Stimulated activated CD8-positive, alpha-beta memory T cell treated with anti-CD3 and anti-CD28 coated beads, Interleukin-12 subunit alpha, Interleukin-12 subunit beta, amount 100 ng/mL, for 1 hour (primary cell): ENCODE measurements around the gene NTN5.
"Not testable (repeated sequence)": the region's sequence is repeated elsewhere in the genome, so short reads cannot be mapped to it uniquely, and the experiment has no call there.

Experiments
- DNase-seq: peaks from one replicate; pipeline ENCODE4 v3.0.0-alpha.2; 2020; ENCODE audit warnings: low read depth

NTN5 gene

DNA sequence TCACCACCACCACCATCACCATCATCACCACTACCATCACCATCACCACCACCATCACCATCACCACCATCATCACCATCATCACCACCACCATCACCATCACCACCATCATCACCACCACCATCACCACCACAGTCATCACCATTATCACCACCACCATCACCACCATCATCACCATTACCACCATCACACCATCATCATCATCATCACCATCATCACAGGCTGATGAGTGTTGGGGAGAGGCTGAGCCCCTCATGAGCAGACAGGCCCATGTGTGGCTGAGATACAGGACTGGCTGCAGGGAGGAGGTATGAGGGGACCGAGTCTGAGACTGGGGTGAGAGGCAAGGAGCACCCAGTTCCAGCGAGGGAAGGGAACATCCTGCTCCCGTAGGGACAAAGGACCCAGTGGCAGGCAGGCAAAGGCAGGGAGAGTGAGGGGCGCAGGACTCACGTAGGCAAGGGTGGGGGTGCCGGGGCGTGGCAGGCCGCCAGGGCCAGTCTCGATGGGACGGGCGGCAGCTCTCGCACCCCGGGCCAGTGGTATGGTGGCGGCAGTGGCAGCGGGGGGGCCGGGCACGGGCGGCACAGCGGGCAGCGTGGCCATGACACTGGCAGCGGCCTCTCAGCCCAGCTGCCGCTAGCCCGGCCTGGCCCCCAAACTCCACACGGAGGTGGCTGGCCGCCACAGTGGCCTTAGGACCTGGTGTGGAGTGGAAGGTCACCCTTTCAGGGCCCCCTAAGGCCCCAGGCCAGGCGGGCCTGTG is 2.7 kb downstream of the NTN5 start:
- no peak for DNase-seq

GRCh38 chr19:48668761-48669160 is 4.1 kb downstream of the NTN5 start:
- DNase-seq: no peak

DNA sequence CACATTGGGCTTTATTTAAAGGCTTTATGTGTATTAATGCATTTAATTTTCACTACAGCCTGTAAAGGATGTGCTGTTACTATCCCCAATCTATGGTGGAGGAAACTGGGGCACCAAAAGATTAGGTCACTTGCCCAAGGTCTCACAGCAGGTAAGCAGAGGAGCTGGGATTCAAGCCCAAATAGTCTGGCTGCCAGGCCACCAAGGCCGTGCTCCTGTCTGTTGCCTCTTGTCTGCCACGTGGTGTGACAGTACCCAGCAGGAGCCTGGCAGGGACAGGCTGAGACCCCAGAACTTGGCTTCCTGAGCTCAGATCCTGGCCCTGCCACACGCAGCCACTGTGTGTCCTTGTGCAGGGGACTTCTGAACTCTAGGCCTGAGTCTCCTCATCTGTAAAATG is 4.5 kb downstream of the NTN5 start:
- DNase-seq: no peak

DNA sequence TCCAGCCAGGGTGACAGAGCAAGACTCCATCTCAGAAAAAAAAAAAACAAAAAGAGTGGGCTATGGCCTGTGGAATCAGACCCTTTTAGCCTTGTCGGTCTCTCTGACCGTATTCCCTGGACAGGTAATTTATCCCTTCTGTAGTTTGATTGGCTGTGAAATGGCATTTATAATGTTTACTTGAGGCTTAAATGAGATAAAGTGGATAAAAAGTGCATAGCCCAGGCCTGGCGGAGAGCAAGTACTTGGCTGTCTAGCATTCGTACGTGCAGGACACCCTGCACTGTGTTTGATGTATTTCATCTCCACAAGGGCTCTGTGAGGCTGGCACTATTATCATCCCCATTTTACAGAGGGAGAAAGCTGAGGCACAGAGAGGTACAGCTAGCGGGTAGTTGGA is 7.0 kb downstream of the NTN5 start:
- no peak for DNase-seq

DNA sequence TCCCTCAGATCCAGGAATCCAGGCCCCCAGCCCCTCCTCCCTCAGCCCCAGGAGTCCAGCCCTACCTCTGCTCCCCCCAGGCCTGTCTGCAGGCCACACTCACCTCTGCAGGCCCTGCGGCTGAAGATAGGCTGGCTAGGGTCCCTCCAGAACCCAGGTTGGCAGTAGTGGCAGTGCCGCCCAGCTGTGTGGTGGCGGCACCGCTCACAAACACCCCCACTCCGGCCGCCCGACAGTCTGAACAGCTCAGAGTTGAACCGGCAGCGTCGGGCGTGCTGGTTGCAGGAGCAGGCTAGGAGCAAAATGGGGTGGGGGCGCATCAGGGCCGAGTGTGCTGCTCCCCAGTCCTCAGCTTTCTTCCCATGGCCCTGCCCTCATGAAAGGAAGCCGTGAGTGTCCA is 8.3 kb downstream of the NTN5 start:
- DNase-seq: no peak

- DNase-seq: no peak
Measured at GRCh38 chr19:48663667-48664066, 9.2 kb downstream of the NTN5 start.

DNA sequence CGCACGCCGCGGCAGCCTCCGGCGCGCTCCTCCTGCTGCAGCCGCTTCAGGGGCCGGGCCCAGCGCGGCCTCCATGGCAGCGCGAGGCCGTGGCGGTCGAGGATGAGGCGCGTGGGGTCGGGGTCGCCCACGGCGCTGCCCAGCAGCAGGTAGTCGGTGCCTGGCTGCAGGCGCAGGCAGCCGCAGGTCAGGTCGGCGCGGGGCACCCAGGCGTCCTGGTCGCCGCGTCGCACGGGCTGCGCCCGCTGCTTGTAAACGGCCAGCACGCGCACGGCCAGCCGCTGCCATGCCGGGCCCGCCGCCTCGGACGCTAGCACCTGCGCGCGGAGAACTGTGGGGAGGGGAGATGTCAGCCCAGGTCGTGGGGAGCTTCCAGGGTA is 11.1 kb downstream of the NTN5 start:
- no peak for DNase-seq

DNA sequence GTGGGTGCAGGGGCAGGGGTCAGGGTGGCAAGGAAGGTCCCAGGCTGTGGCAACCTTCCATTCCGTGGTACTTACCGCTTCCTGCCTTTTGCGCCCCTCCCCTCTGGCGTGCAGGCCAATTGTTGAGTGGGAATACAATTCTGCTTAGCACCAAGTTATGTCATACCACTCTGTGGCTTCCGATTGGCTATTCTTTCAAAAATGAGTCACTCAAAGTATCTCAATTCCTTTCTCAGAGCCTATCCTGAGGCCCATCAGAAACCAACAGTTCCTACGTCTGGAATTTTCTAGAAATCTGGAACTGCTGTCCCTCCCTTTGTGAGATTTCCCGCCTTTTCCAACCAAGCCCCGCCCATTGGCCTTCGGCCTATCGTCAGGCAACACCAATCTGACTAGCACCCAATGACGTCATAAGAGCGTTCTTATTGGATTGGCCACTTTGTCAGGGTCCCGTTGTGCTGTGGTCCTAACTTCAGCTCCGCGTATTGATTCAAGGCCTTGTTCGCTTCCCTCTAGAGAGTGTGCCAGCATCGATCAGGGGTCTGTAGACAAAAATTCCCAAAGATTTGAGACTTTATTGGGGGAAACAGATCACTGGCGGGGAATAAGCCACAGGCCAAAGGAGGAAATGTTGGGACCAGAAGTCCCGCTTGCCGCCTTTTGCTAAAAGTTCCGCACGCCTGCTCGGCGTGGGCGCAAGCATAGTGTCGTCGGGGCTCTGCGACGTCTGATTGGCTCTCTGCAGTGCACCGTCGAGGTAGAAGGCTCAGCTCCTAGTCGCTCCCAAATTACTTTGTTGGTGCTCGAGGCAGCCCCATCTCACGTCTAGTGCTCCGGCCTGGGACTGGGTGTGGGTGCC is 11.7 kb downstream of the NTN5 start:
- peak; percentile 62 for DNase-seq

DNA sequence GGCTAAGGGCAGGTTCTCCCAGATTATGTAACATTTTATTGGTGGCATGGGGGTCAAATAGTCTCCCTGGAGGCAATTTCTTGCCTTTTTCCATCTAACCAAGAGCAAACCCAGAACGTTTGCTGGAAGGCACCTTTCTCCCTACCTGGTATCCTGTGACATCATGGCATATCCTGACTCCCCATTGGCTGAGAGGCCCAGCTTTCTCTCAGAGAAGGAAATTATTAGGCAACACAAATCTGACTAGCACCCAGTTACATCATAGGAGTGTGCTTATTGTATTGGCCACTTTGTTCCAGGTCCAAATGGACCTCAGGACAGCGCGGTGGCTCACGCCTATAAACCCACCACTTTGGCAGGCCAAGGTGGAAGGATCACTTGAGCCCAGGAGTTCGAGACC is 13.0 kb downstream of the NTN5 start:
- no peak for DNase-seq

GRCh38 chr19:48658483-48658882 is 14.3 kb downstream of the NTN5 start:
- no peak for DNase-seq

GRCh38 chr19:48657828-48658227 is 15.0 kb downstream of the NTN5 start:
- not testable (repeated sequence) for DNase-seq

GRCh38 chr19:48656840-48657474 is 15.9 kb downstream of the NTN5 start:
- no peak for DNase-seq

- DNase-seq: no peak
Measured at GRCh38 chr19:48654299-48655059, 18.3 kb downstream of the NTN5 start.

- DNase-seq: no peak
Measured at GRCh38 chr19:48651683-48652048, 21.2 kb downstream of the NTN5 start.

- no peak for DNase-seq
Measured at GRCh38 chr19:48650974-48651682, 21.7 kb downstream of the NTN5 start.

DNA sequence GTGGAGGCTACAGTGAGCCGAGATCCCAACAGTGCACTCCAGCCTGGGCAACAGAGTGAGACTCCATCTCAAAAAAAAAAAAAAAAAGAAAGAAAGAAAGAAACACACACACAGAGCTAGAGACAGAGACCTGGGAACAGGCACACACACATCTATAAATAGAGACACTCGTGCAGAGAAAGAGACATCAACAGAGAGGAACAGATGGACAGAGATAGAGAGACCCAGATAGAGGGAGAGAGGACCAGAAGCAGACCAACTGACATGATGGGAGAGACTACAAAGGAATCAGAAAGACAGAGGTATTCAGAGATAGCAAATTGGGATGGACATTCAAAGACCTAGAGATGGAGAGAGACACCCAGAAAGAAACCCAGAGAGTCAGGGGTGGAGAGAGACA is 24.7 kb downstream of the NTN5 start:
- no peak for DNase-seq

- DNase-seq: no peak
Measured at GRCh38 chr19:48646722-48647216, 26.0 kb downstream of the NTN5 start.

- DNase-seq: peak; percentile 81
Measured at GRCh38 chr19:48646001-48646721, 26.7 kb downstream of the NTN5 start, which contains the start of gene CA11. Gene CA11, minus strand, starts transcription at chr19:48646187. Its CDS starts 555 bp downstream, at chr19:48645632.

DNA sequence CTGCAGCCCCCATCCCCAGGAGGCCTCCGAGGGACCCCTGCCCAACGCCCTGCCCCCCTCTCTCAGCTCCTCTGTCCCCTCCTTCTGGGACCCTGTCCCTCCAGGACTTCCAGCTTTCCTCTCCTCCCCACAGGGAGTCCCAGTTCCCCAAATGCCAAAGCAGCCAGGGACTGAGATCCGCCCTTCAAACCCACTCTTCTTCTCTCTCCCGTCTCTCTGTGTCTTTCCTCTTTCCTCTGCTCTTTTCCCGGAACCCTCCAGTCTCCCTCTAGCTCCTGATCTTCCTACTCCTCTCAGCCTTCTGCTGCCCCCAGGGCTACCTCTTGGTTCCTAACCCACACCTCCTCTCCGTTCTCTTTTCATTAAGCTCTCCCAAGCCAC is 27.2 kb downstream of the NTN5 start:
- no peak for DNase-seq

- peak; percentile 59 for DNase-seq
Measured at GRCh38 chr19:48644839-48645619, 27.8 kb downstream of the NTN5 start.
